ENCODE results near the gene SLMAP.

The SLMAP gene

GRCh38 chr3:57893668-57894067 lies 137.6 kb downstream of the SLMAP start:
- DNase-seq (ENCODE audit: low spot score), result no peak

- no peak for DNase-seq (ENCODE audit: low spot score)
Measured at GRCh38 chr3:57896031-57896430, 139.9 kb downstream of the SLMAP start.

- DNase-seq (ENCODE audit: low spot score), result no peak
Measured at GRCh38 chr3:57896691-57897090, 140.6 kb downstream of the SLMAP start.

GRCh38 chr3:57900786-57901185 lies 144.7 kb downstream of the SLMAP start:
- DNase-seq (ENCODE audit: low spot score), result no peak

- no peak for DNase-seq (ENCODE audit: low spot score)
Measured at GRCh38 chr3:57903124-57903890, 147.2 kb downstream of the SLMAP start.

GRCh38 chr3:57910990-57911389 lies 154.9 kb downstream of the SLMAP start:
- DNase-seq (ENCODE audit: low spot score), result no peak

- DNase-seq (ENCODE audit: low spot score), result no peak
Measured at GRCh38 chr3:57911593-57911992, 155.5 kb downstream of the SLMAP start.

GRCh38 chr3:57917601-57918000 lies 161.5 kb downstream of the SLMAP start:
- no peak for DNase-seq (ENCODE audit: low spot score)

GRCh38 chr3:57918123-57918837 lies 162.2 kb downstream of the SLMAP start:
- DNase-seq (ENCODE audit: low spot score), result no peak

- DNase-seq (ENCODE audit: low spot score), result no peak
Measured at GRCh38 chr3:57919987-57920386, 163.9 kb downstream of the SLMAP start.

- DNase-seq (ENCODE audit: low spot score), result no peak
Measured at GRCh38 chr3:57923101-57923500, 167.0 kb downstream of the SLMAP start.

- no peak for DNase-seq (ENCODE audit: low spot score)
Measured at GRCh38 chr3:57923752-57924151, 167.6 kb downstream of the SLMAP start.

- no peak for DNase-seq (ENCODE audit: low spot score)
Measured at GRCh38 chr3:57927166-57927565, 171.1 kb downstream of the SLMAP start.

- DNase-seq (ENCODE audit: low spot score), result no peak
Measured at GRCh38 chr3:57927916-57928315, 171.8 kb downstream of the SLMAP start.

- DNase-seq (ENCODE audit: low spot score), result no peak
Measured at GRCh38 chr3:57928511-57928910, 172.4 kb downstream of the SLMAP start.

GRCh38 chr3:57929988-57930387 lies 173.9 kb downstream of the SLMAP start:
- no peak for DNase-seq (ENCODE audit: low spot score)

GRCh38 chr3:57933602-57934001 lies 177.5 kb downstream of the SLMAP start:
- DNase-seq (ENCODE audit: low spot score), result no peak

- no peak for DNase-seq (ENCODE audit: low spot score)
Measured at GRCh38 chr3:57934373-57934772, 178.3 kb downstream of the SLMAP start.

- DNase-seq (ENCODE audit: low spot score), result no peak
Measured at GRCh38 chr3:57935539-57935938, 179.4 kb downstream of the SLMAP start.

- no peak for DNase-seq (ENCODE audit: low spot score)
Measured at GRCh38 chr3:57937092-57937491, 181.0 kb downstream of the SLMAP start.

- no peak for DNase-seq (ENCODE audit: low spot score)
Measured at GRCh38 chr3:57939775-57940174, 183.7 kb downstream of the SLMAP start.

GRCh38 chr3:57942388-57942787 lies 186.3 kb downstream of the SLMAP start:
- no peak for DNase-seq (ENCODE audit: low spot score)

- DNase-seq (ENCODE audit: low spot score), result no peak
Measured at GRCh38 chr3:57942872-57943283, 186.8 kb downstream of the SLMAP start.

Data from kidney capillary endothelial cell (primary cell).